Common myeloid progenitor, CD34-positive (primary cell): ENCODE measurements around the gene UROC1.

ENCODE experiments used
- CTCF ChIA-PET: fragments of 350-600 bp; sonication (Branson Sonifier 250); formaldehyde crosslinking; loops from one replicate; lab custom pipeline; 2021; ENCODE audit warnings: antibody characterized with exemption; lab: Charles Lee
- POLR2A ChIA-PET: fragments of 350-600 bp; sonication (Branson Sonifier 250); formaldehyde crosslinking; loops from one replicate; lab custom pipeline; 2021; ENCODE audit warnings: antibody characterized with exemption; lab: Charles Lee
- DNase-seq, 3 donors: peaks; one replicate each; pipeline versions ENCODE4 v3.0.0 to v3.0.0-alpha.2; 2013
- H3K27ac ChIP-seq, 2 experiments: 1 replicate in 1 of 2; 2 replicates in 1 of 2; pipeline ENCODE4 v1.7.0; 2013; ENCODE audit warnings: inconsistent platforms in 2 of 2, low read length in 2 of 2, mild to moderate bottlenecking in 2 of 2, low read depth in 1 of 2, moderate library complexity in 1 of 2; ENCODE audit not compliant: severe bottlenecking in 2 of 2, insufficient read depth in 1 of 2, poor library complexity in 1 of 2
- H3K27me3 ChIP-seq, 5 experiments: replicated peaks in 2 of 5; 1 replicate in 3 of 5; 2 replicates in 2 of 5; pipeline versions ENCODE4 v1.6.1 to v1.7.0; 2013; ENCODE audit warnings: low read length in 4 of 5, mild to moderate bottlenecking in 2 of 5, moderate library complexity in 2 of 5, inconsistent platforms in 1 of 5; ENCODE audit not compliant: insufficient read depth in 5 of 5, control insufficient read depth in 4 of 5
- H3K36me3 ChIP-seq, 4 experiments: 1 replicate in 2 of 4; 2 replicates in 2 of 4; pipeline versions ENCODE4 v1.6.1 to v1.7.0; 2013; ENCODE audit warnings: low read length in 3 of 4, control low read depth in 1 of 4, mild to moderate bottlenecking in 1 of 4; ENCODE audit not compliant: control insufficient read depth in 4 of 4, insufficient read depth in 4 of 4
- H3K4me1 ChIP-seq, 4 experiments: 1 replicate in 3 of 4; 2 replicates in 1 of 4; pipeline versions ENCODE4 v1.6.1 to v1.7.1; 2013; ENCODE audit warnings: low read length in 3 of 4, mild to moderate bottlenecking in 3 of 4, control low read depth in 1 of 4, inconsistent platforms in 1 of 4, moderate library complexity in 1 of 4; ENCODE audit not compliant: control insufficient read depth in 4 of 4, insufficient read depth in 4 of 4; ENCODE audit errors: control extremely low read depth in 1 of 4
- H3K4me3 ChIP-seq, 7 experiments: 1 replicate in 4 of 7; 2 replicates in 3 of 7; pipeline versions ENCODE4 v1.5.1 to v1.7.0; 2013; ENCODE audit warnings: mild to moderate bottlenecking in 7 of 7, low read length in 6 of 7, moderate library complexity in 6 of 7, inconsistent platforms in 2 of 7, low read depth in 2 of 7, control low read depth in 1 of 7; ENCODE audit not compliant: insufficient read depth in 4 of 7, control insufficient read depth in 1 of 7; ENCODE audit errors: extremely low read depth in 1 of 7
- H3K9me3 ChIP-seq, 5 experiments: 1 replicate in 4 of 5; 2 replicates in 1 of 5; pipeline versions ENCODE4 v1.6.1 to v1.7.1; 2013; ENCODE audit warnings: low read length in 4 of 5, mild to moderate bottlenecking in 2 of 5, inconsistent platforms in 1 of 5, low read depth in 1 of 5, moderate library complexity in 1 of 5; ENCODE audit not compliant: control insufficient read depth in 4 of 5, insufficient read depth in 2 of 5; ENCODE audit errors: control extremely low read depth in 1 of 5
- WGBS: methylation state at CpG from one replicate; pipeline ENCODE4 v1.1.5; 2013; ENCODE audit not compliant: insufficient coverage; 5-methylcytosine and 5-hydroxymethylcytosine counted together

Gene UROC1

GRCh38 chr3:126450219-126450618 is 67.4 kb downstream of the UROC1 start:
- H3K9me3 ChIP-seq = no peaks in the 10 kb centered on the region
- peaks cover 7 to 75% (median 50%) of the 10 kb centered on the region in 4 experiments for H3K36me3 ChIP-seq
- ChIA-PET POLR2A (no interaction called here), CTCF (no interaction called here)
- no peak overlapping the region for H3K4me3 ChIP-seq
- H3K27me3 ChIP-seq = no peaks in the 10 kb centered on the region
- H3K27ac ChIP-seq = no peak overlapping the region
- WGBS = 83% methylated on average over 9 of the region's 9 CpGs
- DNase-seq = no peak
- H3K4me1 ChIP-seq = no peaks in the 10 kb centered on the region

GRCh38 chr3:126449621-126450051 is 67.9 kb downstream of the UROC1 start:
- Histone ChIP-seq H3K4me3 (no peak overlapping the region), H3K27ac (no peak overlapping the region), H3K4me1 (no peaks in the 10 kb centered on the region), H3K27me3 (no peaks in the 10 kb centered on the region), H3K9me3 (no peaks in the 10 kb centered on the region), H3K36me3 (peaks cover 6 to 72% (median 46%) of the 10 kb centered on the region in 4 experiments)
- POLR2A ChIA-PET = no interaction called here
- 97% methylated on average over 10 of the region's 11 CpGs for WGBS
- CTCF ChIA-PET = no interaction called here
- no peak for DNase-seq

- Histone ChIP-seq H3K27ac (no peak overlapping the region), H3K9me3 (no peaks in the 10 kb centered on the region), H3K36me3 (peaks cover 6 to 69% (median 43%) of the 10 kb centered on the region in 4 experiments), H3K27me3 (no peaks in the 10 kb centered on the region), H3K4me3 (no peak overlapping the region), H3K4me1 (no peaks in the 10 kb centered on the region)
- 100% methylated on average over 5 of the region's 8 CpGs for WGBS
- CTCF ChIA-PET = no interaction called here
- no peak for DNase-seq
- POLR2A ChIA-PET = no interaction called here
Measured at GRCh38 chr3:126448893-126449180, 68.7 kb downstream of the UROC1 start.

- no peaks in the 10 kb centered on the region for H3K4me1 ChIP-seq
- H3K27me3 ChIP-seq = no peaks in the 10 kb centered on the region
- H3K9me3 ChIP-seq = no peaks in the 10 kb centered on the region
- 95% methylated on average over 13 of the region's 17 CpGs for WGBS
- CTCF ChIA-PET = no interaction called here
- no peak for DNase-seq
- H3K36me3 ChIP-seq = peaks cover 6 to 67% (median 40%) of the 10 kb centered on the region in 4 experiments
- POLR2A ChIA-PET = no interaction called here
- H3K4me3 ChIP-seq = no peak overlapping the region
- no peak overlapping the region for H3K27ac ChIP-seq
Measured at GRCh38 chr3:126448136-126448892, 69.3 kb downstream of the UROC1 start.

GRCh38 chr3:126447456-126448106 is 70.0 kb downstream of the UROC1 start:
- Histone ChIP-seq H3K9me3 (no peaks in the 10 kb centered on the region), H3K4me1 (no peaks in the 10 kb centered on the region), H3K36me3 (peaks cover 6 to 66% (median 40%) of the 10 kb centered on the region in 4 experiments), H3K27ac (no peak overlapping the region), H3K4me3 (no peak overlapping the region), H3K27me3 (no peaks in the 10 kb centered on the region)
- CTCF ChIA-PET = interaction anchor here (1.1 to 1.4 kb wide), 3 partner anchors 13 to 24 kb away, joined by 3 read pairs; no protein-coding TSS in a partner anchor
- WGBS = 96% methylated on average over 9 of the region's 12 CpGs
- DNase-seq = no peak
- POLR2A ChIA-PET = no interaction called here

- no peaks in the 10 kb centered on the region for H3K9me3 ChIP-seq
- ChIA-PET CTCF (interaction anchor here (1.1 to 1.4 kb wide), 3 partner anchors 14 to 25 kb away, joined by 3 read pairs; no protein-coding TSS in a partner anchor), POLR2A (no interaction called here)
- H3K27ac ChIP-seq = no peak overlapping the region
- no peak overlapping the region for H3K4me3 ChIP-seq
- H3K4me1 ChIP-seq = no peaks in the 10 kb centered on the region
- no peak for DNase-seq
- H3K36me3 ChIP-seq = peaks cover 4 to 60% (median 39%) of the 10 kb centered on the region in 4 experiments
- no peaks in the 10 kb centered on the region for H3K27me3 ChIP-seq
- 100% methylated on average over 2 of the region's 2 CpGs for WGBS
Measured at GRCh38 chr3:126446791-126447190, 70.8 kb downstream of the UROC1 start.

- WGBS = 98% methylated on average over 5 of the region's 8 CpGs
- DNase-seq = no peak
- Histone ChIP-seq H3K27me3 (no peaks in the 10 kb centered on the region), H3K9me3 (no peaks in the 10 kb centered on the region), H3K4me3 (no peak overlapping the region), H3K4me1 (no peaks in the 10 kb centered on the region), H3K36me3 (peaks cover 2 to 60% (median 39%) of the 10 kb centered on the region in 4 experiments), H3K27ac (no peak overlapping the region)
- ChIA-PET POLR2A (no interaction called here), CTCF (interaction anchor here (1.1 to 1.4 kb wide), 3 partner anchors 14 to 25 kb away, joined by 3 read pairs; no protein-coding TSS in a partner anchor)
Measured at GRCh38 chr3:126446301-126446700, 71.3 kb downstream of the UROC1 start.
